HepG2 (cell line): ENCODE measurements around the gene HNRNPF. TPM values are rescaled to one million over a fixed set of nuclear protein-coding genes. Genes with fewer than 3 reads are reported as not detected.

Experiments used
- ETV5 ChIP-seq: IDR thresholded peaks from 2 replicates; pipeline ENCODE4 v1.6.1; 2018; ENCODE audit warnings: missing biosample characterization, missing genetic modification reagents, inconsistent platforms, borderline replicate concordance
- IKZF1 ChIP-seq: fragments of 450-650 bp; IDR thresholded peaks from 2 replicates; pipeline ENCODE4 v1.7.1; 2016
- KLF15 ChIP-seq: sonication (generic); formaldehyde crosslinking; IDR thresholded peaks from 2 replicates; pipeline ENCODE4 v1.8.1; 2023; ENCODE audit warnings: borderline replicate concordance, mild to moderate bottlenecking, inconsistent platforms, missing genetic modification reagents, mixed read lengths
- MXD4 ChIP-seq: IDR thresholded peaks from 2 replicates; pipeline ENCODE4 v1.6.1; 2016; ENCODE audit warnings: mild to moderate bottlenecking, missing biosample characterization, missing genetic modification reagents
- NR2F6 ChIP-seq, 2 experiments: IDR thresholded peaks; 2 replicates each; pipeline ENCODE4 v1.6.1; 2016; ENCODE audit warnings: antibody characterized with exemption in 1 of 2, mild to moderate bottlenecking in 1 of 2
- PRMT3 ChIP-seq: sonication (generic); formaldehyde crosslinking; IDR thresholded peaks from 2 replicates; pipeline ENCODE4 v1.8.1; 2022; ENCODE audit warnings: low read depth, mild to moderate bottlenecking, moderate library complexity, missing genetic modification reagents, borderline replicate concordance
- PRPF4 ChIP-seq: fragments of 200-400 bp; formaldehyde crosslinking; IDR thresholded peaks from 2 replicates; pipeline ENCODE4 v1.6.1; 2016; ENCODE audit warnings: low read length, low read depth; ENCODE audit not compliant: poor library complexity, severe bottlenecking
- RARA ChIP-seq: IDR thresholded peaks from 2 replicates; pipeline ENCODE4 v1.6.1; 2016; ENCODE audit warnings: missing genetic modification reagents, missing compliant biosample characterization
- RFXAP ChIP-seq: sonication (generic); formaldehyde crosslinking; IDR thresholded peaks from 2 replicates; pipeline ENCODE4 v1.4.0; 2020; ENCODE audit warnings: missing genetic modification reagents, borderline replicate concordance
- SETDB1 ChIP-seq: sonication (generic); formaldehyde crosslinking; IDR thresholded peaks from 2 replicates; pipeline ENCODE4 v1.5.1; 2020; ENCODE audit warnings: missing genetic modification reagents, mild to moderate bottlenecking, borderline replicate concordance
- SIN3B ChIP-seq: fragments of 150-350 bp; IDR thresholded peaks from 2 replicates; pipeline ENCODE4 v1.6.1; 2014; ENCODE audit warnings: low read length
- SNAPC2 ChIP-seq: sonication (generic); formaldehyde crosslinking; IDR thresholded peaks from 2 replicates; pipeline ENCODE4 v1.8.1; 2022; ENCODE audit warnings: mild to moderate bottlenecking, missing genetic modification reagents
- TOPORS ChIP-seq: sonication (generic); formaldehyde crosslinking; IDR thresholded peaks from 2 replicates; pipeline ENCODE4 v1.8.0; 2023; ENCODE audit warnings: mild to moderate bottlenecking, missing genetic modification reagents
- WIZ ChIP-seq: sonication (generic); formaldehyde crosslinking; IDR thresholded peaks from 2 replicates; pipeline ENCODE4 v1.5.1; 2020; ENCODE audit warnings: mild to moderate bottlenecking, missing genetic modification reagents
- XBP1 ChIP-seq: sonication (generic); formaldehyde crosslinking; IDR thresholded peaks from 2 replicates; pipeline ENCODE4 v1.5.0; 2020; ENCODE audit warnings: missing genetic modification reagents
- ZNF263 ChIP-seq: sonication (generic); formaldehyde crosslinking; IDR thresholded peaks from 2 replicates; pipeline ENCODE4 v1.4.0; 2020; ENCODE audit warnings: missing genetic modification reagents
- ZNF737 ChIP-seq: sonication (generic); formaldehyde crosslinking; IDR thresholded peaks from 2 replicates; pipeline ENCODE4 v1.5.0; 2020; ENCODE audit warnings: missing genetic modification reagents, mild to moderate bottlenecking, borderline replicate concordance
- ZSCAN30 ChIP-seq: sonication (generic); formaldehyde crosslinking; IDR thresholded peaks from 2 replicates; pipeline ENCODE4 v1.5.0; 2020; ENCODE audit warnings: mild to moderate bottlenecking, missing genetic modification reagents
- polyA plus RNA-seq, 8 experiments: library from polyadenylated mRNA; depleted of rRNA in 3 of 8; stranded (reverse) in 7 of 8; unstranded in 1 of 8; fragments of >200 nt; fragmentation: Illumina TruSeq in 4 of 8; extraction: Trizol in 4 of 8; gene quantifications; 2 replicates each; pipeline versions ENCODE4 v1.2.1 to v1.2.3, GENCODE V29; 2011 to 2016; ENCODE audit warnings: low read depth in 4 of 8, missing spikeins in 1 of 8, mixed read lengths in 1 of 8; ENCODE audit not compliant: insufficient read depth in 1 of 8
- total RNA-seq, 5 experiments: library from RNA; depleted of rRNA; stranded (reverse); fragments of >200 nt; fragmentation: Illumina TruSeq; extraction: Trizol; gene quantifications; 2 replicates each; pipeline ENCODE4 v1.2.3, GENCODE V29; 2016; ENCODE audit warnings: low read depth in 1 of 5
- TF ChIP-seq, protein P1 (sequence below): sonication (generic); formaldehyde crosslinking; IDR thresholded peaks from 2 replicates; pipeline ENCODE4 v1.8.0; 2022; ENCODE audit warnings: mild to moderate bottlenecking, missing genetic modification reagents, moderate library complexity
- TF ChIP-seq, protein P2 (sequence below): sonication (generic); formaldehyde crosslinking; IDR thresholded peaks from 2 replicates; pipeline ENCODE4 v1.8.0; 2022; ENCODE audit warnings: missing genetic modification reagents, low read depth, mild to moderate bottlenecking, borderline replicate concordance
- TF ChIP-seq, protein P3 (sequence below): IDR thresholded peaks from 2 replicates; pipeline ENCODE4 v1.6.1; 2018; ENCODE audit warnings: missing genetic modification reagents
- TF ChIP-seq, protein P4 (sequence below): sonication (generic); formaldehyde crosslinking; IDR thresholded peaks from 2 replicates; pipeline ENCODE4 v1.8.0; 2022; ENCODE audit warnings: missing genetic modification reagents, mild to moderate bottlenecking, borderline replicate concordance
- TF ChIP-seq, protein P5 (sequence below): sonication (generic); formaldehyde crosslinking; IDR thresholded peaks from 2 replicates; pipeline ENCODE4 v1.9.0; 2021; ENCODE audit warnings: missing genetic modification reagents, mild to moderate bottlenecking, borderline replicate concordance
- TF ChIP-seq, protein P6 (sequence below): sonication (generic); formaldehyde crosslinking; IDR thresholded peaks from 2 replicates; pipeline ENCODE4 v1.4.0; 2020; ENCODE audit warnings: missing genetic modification reagents

Gene HNRNPF
- total and polyA plus RNA-seq, 2 of the 13 experiments (the other 11 are each of a cell fraction or from before 2014, with no cell fraction given), result 166 to 308 TPM

DNA sequence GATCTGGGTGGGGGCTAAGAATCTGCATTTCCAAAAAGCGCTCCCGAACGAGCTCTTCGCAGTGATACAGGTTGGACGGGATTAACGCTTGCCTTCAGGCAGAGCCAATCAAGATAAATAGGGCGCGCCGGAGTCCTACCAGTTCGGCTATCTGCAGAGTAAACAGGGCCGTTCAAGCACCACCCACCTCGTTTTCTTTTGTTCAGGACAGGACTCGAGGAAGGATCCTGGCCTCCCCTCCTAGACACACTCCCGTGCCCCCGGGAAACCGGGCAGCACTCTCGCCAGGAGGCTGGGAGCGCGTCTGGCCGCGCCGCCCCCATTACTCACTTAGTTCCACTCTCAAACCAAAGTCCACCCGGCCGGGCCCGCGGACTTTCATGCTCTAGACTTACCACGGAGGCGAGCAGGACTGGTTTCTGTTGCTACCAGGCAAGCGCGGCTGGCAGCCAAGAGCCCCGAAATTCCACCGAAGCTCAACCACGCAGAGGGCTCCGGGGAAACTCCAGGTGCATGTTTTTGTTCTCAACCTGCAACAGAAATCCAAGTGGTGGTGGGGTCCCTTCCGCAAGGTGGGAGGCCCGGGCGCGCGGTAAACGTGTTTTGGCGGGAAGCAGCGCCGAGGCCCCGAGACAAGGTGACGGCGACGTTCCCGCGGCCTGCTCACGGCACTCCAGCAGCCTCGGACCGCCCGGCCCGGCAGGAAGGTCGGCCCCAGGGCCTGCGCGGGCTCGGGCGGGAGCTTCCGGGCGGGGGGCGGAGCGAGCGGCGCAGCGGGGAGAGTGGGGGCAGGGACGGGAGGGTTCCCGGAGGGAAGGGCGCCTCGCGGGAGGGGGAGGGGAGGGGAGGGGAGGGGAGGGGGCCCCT lies 12.7 kb downstream of the HNRNPF start (continued):
- TF ChIP-seq, protein P1, sequence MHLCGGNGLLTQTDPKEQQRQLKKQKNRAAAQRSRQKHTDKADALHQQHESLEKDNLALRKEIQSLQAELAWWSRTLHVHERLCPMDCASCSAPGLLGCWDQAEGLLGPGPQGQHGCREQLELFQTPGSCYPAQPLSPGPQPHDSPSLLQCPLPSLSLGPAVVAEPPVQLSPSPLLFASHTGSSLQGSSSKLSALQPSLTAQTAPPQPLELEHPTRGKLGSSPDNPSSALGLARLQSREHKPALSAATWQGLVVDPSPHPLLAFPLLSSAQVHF, result peak; percentile 76; the same call in 1 of the 2 replicates
- no peak for TF ChIP-seq ZNF737 (CRISPR knock-in tag)
- no peak for TF ChIP-seq PRMT3 (CRISPR knock-in tag)
- no peak for TF ChIP-seq KLF15 (CRISPR knock-in tag)
- no peak for TF ChIP-seq SIN3B
- TF ChIP-seq PRPF4, result no peak
- no peak; the same call in 1 of the 2 replicates for TF ChIP-seq WIZ (CRISPR knock-in tag)
- peak; percentile 49 for TF ChIP-seq ZNF263 (CRISPR knock-in tag)
- TF ChIP-seq, protein P2, sequence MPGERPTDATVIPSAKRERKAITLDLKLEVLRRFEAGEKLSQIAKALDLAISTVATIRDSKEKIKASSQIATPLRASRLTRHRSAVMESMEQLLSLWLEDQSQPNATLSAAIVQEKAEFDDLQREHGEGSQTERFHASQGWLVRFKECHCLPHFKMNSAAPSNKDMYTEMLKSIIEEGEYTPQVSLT (CRISPR knock-in tag), result no peak
- TF ChIP-seq NR2F6 (IDR thresholded peaks at IDR 0.05), result no peak
- TF ChIP-seq NR2F6 (CRISPR knock-in tag; IDR thresholded peaks at IDR 0.05), result no peak
- no peak for TF ChIP-seq SNAPC2 (CRISPR knock-in tag)
- peak; percentile 72; the same call in 1 of the 2 replicates for TF ChIP-seq ETV5 (CRISPR knock-in tag)
- TF ChIP-seq, protein P3, sequence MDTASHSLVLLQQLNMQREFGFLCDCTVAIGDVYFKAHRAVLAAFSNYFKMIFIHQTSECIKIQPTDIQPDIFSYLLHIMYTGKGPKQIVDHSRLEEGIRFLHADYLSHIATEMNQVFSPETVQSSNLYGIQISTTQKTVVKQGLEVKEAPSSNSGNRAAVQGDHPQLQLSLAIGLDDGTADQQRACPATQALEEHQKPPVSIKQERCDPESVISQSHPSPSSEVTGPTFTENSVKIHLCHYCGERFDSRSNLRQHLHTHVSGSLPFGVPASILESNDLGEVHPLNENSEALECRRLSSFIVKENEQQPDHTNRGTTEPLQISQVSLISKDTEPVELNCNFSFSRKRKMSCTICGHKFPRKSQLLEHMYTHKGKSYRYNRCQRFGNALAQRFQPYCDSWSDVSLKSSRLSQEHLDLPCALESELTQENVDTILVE (CRISPR knock-in tag), result no peak
- no peak for TF ChIP-seq MXD4
- TF ChIP-seq, protein P4, sequence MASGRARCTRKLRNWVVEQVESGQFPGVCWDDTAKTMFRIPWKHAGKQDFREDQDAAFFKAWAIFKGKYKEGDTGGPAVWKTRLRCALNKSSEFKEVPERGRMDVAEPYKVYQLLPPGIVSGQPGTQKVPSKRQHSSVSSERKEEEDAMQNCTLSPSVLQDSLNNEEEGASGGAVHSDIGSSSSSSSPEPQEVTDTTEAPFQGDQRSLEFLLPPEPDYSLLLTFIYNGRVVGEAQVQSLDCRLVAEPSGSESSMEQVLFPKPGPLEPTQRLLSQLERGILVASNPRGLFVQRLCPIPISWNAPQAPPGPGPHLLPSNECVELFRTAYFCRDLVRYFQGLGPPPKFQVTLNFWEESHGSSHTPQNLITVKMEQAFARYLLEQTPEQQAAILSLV (CRISPR knock-in tag), result no peak; the same call in 1 of the 2 replicates
- TF ChIP-seq XBP1, result 0 out of 2 replicates have a peak, but pooled peaks have one; percentile 45
- no peak for TF ChIP-seq RARA (CRISPR knock-in tag)
- TF ChIP-seq, protein P5, sequence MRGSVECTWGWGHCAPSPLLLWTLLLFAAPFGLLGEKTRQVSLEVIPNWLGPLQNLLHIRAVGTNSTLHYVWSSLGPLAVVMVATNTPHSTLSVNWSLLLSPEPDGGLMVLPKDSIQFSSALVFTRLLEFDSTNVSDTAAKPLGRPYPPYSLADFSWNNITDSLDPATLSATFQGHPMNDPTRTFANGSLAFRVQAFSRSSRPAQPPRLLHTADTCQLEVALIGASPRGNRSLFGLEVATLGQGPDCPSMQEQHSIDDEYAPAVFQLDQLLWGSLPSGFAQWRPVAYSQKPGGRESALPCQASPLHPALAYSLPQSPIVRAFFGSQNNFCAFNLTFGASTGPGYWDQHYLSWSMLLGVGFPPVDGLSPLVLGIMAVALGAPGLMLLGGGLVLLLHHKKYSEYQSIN, result no peak
- no peak for TF ChIP-seq TOPORS (CRISPR knock-in tag)
- no peak for TF ChIP-seq ZSCAN30 (CRISPR knock-in tag)
- TF ChIP-seq, protein P6, sequence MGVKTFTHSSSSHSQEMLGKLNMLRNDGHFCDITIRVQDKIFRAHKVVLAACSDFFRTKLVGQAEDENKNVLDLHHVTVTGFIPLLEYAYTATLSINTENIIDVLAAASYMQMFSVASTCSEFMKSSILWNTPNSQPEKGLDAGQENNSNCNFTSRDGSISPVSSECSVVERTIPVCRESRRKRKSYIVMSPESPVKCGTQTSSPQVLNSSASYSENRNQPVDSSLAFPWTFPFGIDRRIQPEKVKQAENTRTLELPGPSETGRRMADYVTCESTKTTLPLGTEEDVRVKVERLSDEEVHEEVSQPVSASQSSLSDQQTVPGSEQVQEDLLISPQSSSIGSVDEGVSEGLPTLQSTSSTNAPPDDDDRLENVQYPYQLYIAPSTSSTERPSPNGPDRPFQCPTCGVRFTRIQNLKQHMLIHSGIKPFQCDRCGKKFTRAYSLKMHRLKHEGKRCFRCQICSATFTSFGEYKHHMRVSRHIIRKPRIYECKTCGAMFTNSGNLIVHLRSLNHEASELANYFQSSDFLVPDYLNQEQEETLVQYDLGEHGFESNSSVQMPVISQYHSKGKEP (CRISPR knock-in tag), result no peak
- TF ChIP-seq RFXAP, result peak; percentile 39; the same call in 1 of the 2 replicates
- TF ChIP-seq IKZF1, result no peak
- TF ChIP-seq SETDB1, result no peak
